ENCODE results near the gene COPS7A. TPM values are rescaled to one million over a fixed set of nuclear protein-coding genes. Genes with fewer than 3 reads are reported as not detected.
A peak's percentile ranks its signal among the peaks of the same experiment; 100 is the strongest.
"Not testable (repeated sequence)": the region's sequence is repeated elsewhere in the genome, so short reads cannot be mapped to it uniquely, and the experiment has no call there.

The COPS7A gene
- total and polyA plus RNA-seq, 2 donors (not counting 1 experiment from before 2014, with no cell fraction given), result 28.3 to 46.0 TPM

GRCh38 chr12:6701078-6701768 lies 22.6 kb upstream of the COPS7A start:
- peak overlapping the region in 4 of 5 experiments; percentile 28 to 65 (median 44) for H3K4me3 ChIP-seq (ENCODE audit: control extremely low read depth in 1 of 5, extremely low read depth in 1 of 5, insufficient read depth in 1 of 5, low read depth in 2 of 5, low read length in 4 of 5)
- H3K9me3 ChIP-seq (ENCODE audit: control extremely low read depth in 1 of 3, control insufficient read depth in 2 of 3, insufficient read depth in 1 of 3, low read length in 2 of 3), result no peaks in the 10 kb centered on the region
- TF ChIP-seq CTCF (IDR thresholded peaks at IDR 0.05) (no peak), EZH2 (IDR thresholded peaks at IDR 0.05; ENCODE audit: borderline replicate concordance, insufficient read depth, low read depth, low read length, poor library complexity, severe bottlenecking) (no peak)
- H3K27ac ChIP-seq (ENCODE audit: low read length in 2 of 2), result no peak overlapping the region
- H3K4me1 Mint-ChIP-seq, result peaks cover 44% of the 10 kb centered on the region
- DNase-seq (no peak), ATAC-seq (ENCODE audit: low read depth) (no peak)
- peak overlapping the region; percentile 82 for H2AFZ ChIP-seq (ENCODE audit: insufficient read depth, low read depth, low read length, poor library complexity, severe bottlenecking)
- H4K20me1 ChIP-seq (ENCODE audit: control insufficient read depth, insufficient read depth, low read length, poor library complexity, severe bottlenecking), result no peaks in the 10 kb centered on the region
- no peaks in the 10 kb centered on the region for H3K36me3 ChIP-seq (replicated peaks in 1 of 2; ENCODE audit: control extremely low read depth in 1 of 2, control insufficient read depth in 1 of 2, extremely low read depth in 1 of 2, insufficient read depth in 2 of 2, low read length in 1 of 2)
- intact Hi-C loops (cut with micrococcal nuclease), result no loop called here
- H3K27me3 ChIP-seq (replicated peaks in 1 of 4; ENCODE audit: control extremely low read depth in 1 of 4, control insufficient read depth in 3 of 4, insufficient read depth in 4 of 4, low read length in 3 of 4), result peaks cover 4 to 43% (median 28%) of the 10 kb centered on the region in 4 experiments
- ChIA-PET CTCF (no interaction called here), POLR2A (no interaction called here)
- peak overlapping the region; percentile 99 for H3K4me2 ChIP-seq (replicated peaks; ENCODE audit: low read depth, low read length, poor library complexity, severe bottlenecking)
- H3K9me3 Mint-ChIP-seq (ENCODE audit: insufficient read depth), result no peaks in the 10 kb centered on the region
- peak overlapping the region; percentile 38 for H3K27ac Mint-ChIP-seq
- 32% methylated on average over 11 of the region's 13 CpGs for WGBS (ENCODE audit: insufficient coverage)
- peaks cover 34% of the 10 kb centered on the region for H3K27me3 Mint-ChIP-seq
- H3K4me3 Mint-ChIP-seq, result peak overlapping the region; percentile 83
- H3K79me2 ChIP-seq (ENCODE audit: control insufficient read depth, insufficient read depth, low read length), result no peaks in the 10 kb centered on the region
- H3K9ac ChIP-seq (ENCODE audit: low read length), result peak overlapping the region; percentile 63
- H3K4me1 ChIP-seq (ENCODE audit: control insufficient read depth in 2 of 2, insufficient read depth in 2 of 2, low read length in 2 of 2), result peaks cover 39 to 42% of the 10 kb centered on the region in 2 donors

- Histone ChIP-seq H3K36me3 (replicated peaks in 1 of 2; ENCODE audit: control extremely low read depth in 1 of 2, control insufficient read depth in 1 of 2, extremely low read depth in 1 of 2, insufficient read depth in 2 of 2, low read length in 1 of 2) (no peaks in the 10 kb centered on the region), H3K79me2 (ENCODE audit: control insufficient read depth, insufficient read depth, low read length) (no peaks in the 10 kb centered on the region), H3K4me3 (ENCODE audit: control extremely low read depth in 1 of 5, extremely low read depth in 1 of 5, insufficient read depth in 1 of 5, low read depth in 2 of 5, low read length in 4 of 5) (no peak overlapping the region), H3K9ac (ENCODE audit: low read length) (no peak overlapping the region), H3K4me1 (ENCODE audit: control insufficient read depth in 2 of 2, insufficient read depth in 2 of 2, low read length in 2 of 2) (peaks cover 19 to 20% of the 10 kb centered on the region in 2 donors), H3K27me3 (replicated peaks in 1 of 4; ENCODE audit: control extremely low read depth in 1 of 4, control insufficient read depth in 3 of 4, insufficient read depth in 4 of 4, low read length in 3 of 4) (peaks cover 4 to 54% (median 28%) of the 10 kb centered on the region in 4 experiments), H3K27ac (ENCODE audit: low read length in 2 of 2) (no peak overlapping the region), H3K4me2 (replicated peaks; ENCODE audit: low read depth, low read length, poor library complexity, severe bottlenecking) (no peak overlapping the region), H2AFZ (ENCODE audit: insufficient read depth, low read depth, low read length, poor library complexity, severe bottlenecking) (no peak overlapping the region), H4K20me1 (ENCODE audit: control insufficient read depth, insufficient read depth, low read length, poor library complexity, severe bottlenecking) (no peaks in the 10 kb centered on the region), H3K9me3 (ENCODE audit: control extremely low read depth in 1 of 3, control insufficient read depth in 2 of 3, insufficient read depth in 1 of 3, low read length in 2 of 3) (no peaks in the 10 kb centered on the region)
- no peak overlapping the region for H3K27ac Mint-ChIP-seq
- H3K4me3 Mint-ChIP-seq, result no peak overlapping the region
- peaks cover 23% of the 10 kb centered on the region for H3K4me1 Mint-ChIP-seq
- peaks cover 35% of the 10 kb centered on the region for H3K27me3 Mint-ChIP-seq
- H3K9me3 Mint-ChIP-seq (ENCODE audit: insufficient read depth), result no peaks in the 10 kb centered on the region
- DNase-seq (no peak), ATAC-seq (ENCODE audit: low read depth) (no peak)
- WGBS (ENCODE audit: insufficient coverage), result 10% methylated on average over 10 of the region's 10 CpGs
- TF ChIP-seq CTCF (IDR thresholded peaks at IDR 0.05) (no peak), EZH2 (IDR thresholded peaks at IDR 0.05; ENCODE audit: borderline replicate concordance, insufficient read depth, low read depth, low read length, poor library complexity, severe bottlenecking) (no peak)
- ChIA-PET POLR2A (no interaction called here), CTCF (no interaction called here)
- intact Hi-C loops (cut with micrococcal nuclease), result no loop called here
Observed at GRCh38 chr12:6703631-6704030, 20.2 kb upstream of the COPS7A start.

GRCh38 chr12:6708351-6708750 lies 15.5 kb upstream of the COPS7A start:
- H3K4me1 ChIP-seq (ENCODE audit: control insufficient read depth in 2 of 2, insufficient read depth in 2 of 2, low read length in 2 of 2); DNase-seq; H3K9ac ChIP-seq (ENCODE audit: low read length); intact Hi-C loops (cut with micrococcal nuclease); H3K4me3 ChIP-seq (ENCODE audit: control extremely low read depth in 1 of 5, extremely low read depth in 1 of 5, insufficient read depth in 1 of 5, low read depth in 2 of 5, low read length in 4 of 5); CTCF ChIA-PET; H3K27ac ChIP-seq (ENCODE audit: low read length in 2 of 2); H3K4me3 Mint-ChIP-seq; H3K4me2 ChIP-seq (replicated peaks; ENCODE audit: low read depth, low read length, poor library complexity, severe bottlenecking); H3K9me3 Mint-ChIP-seq (ENCODE audit: insufficient read depth); H3K4me1 Mint-ChIP-seq; H4K20me1 ChIP-seq (ENCODE audit: control insufficient read depth, insufficient read depth, low read length, poor library complexity, severe bottlenecking); H3K9me3 ChIP-seq (ENCODE audit: control extremely low read depth in 1 of 3, control insufficient read depth in 2 of 3, insufficient read depth in 1 of 3, low read length in 2 of 3); H3K36me3 ChIP-seq (replicated peaks in 1 of 2; ENCODE audit: control extremely low read depth in 1 of 2, control insufficient read depth in 1 of 2, extremely low read depth in 1 of 2, insufficient read depth in 2 of 2, low read length in 1 of 2); ATAC-seq (ENCODE audit: low read depth); H3K79me2 ChIP-seq (ENCODE audit: control insufficient read depth, insufficient read depth, low read length); POLR2A ChIA-PET; H3K27ac Mint-ChIP-seq; H2AFZ ChIP-seq (ENCODE audit: insufficient read depth, low read depth, low read length, poor library complexity, severe bottlenecking): not testable (repeated sequence)
- H3K27me3 Mint-ChIP-seq, result peaks cover 24% of the 10 kb centered on the region
- H3K27me3 ChIP-seq (replicated peaks in 1 of 4; ENCODE audit: control extremely low read depth in 1 of 4, control insufficient read depth in 3 of 4, insufficient read depth in 4 of 4, low read length in 3 of 4), result peaks cover 0 to 37% (median 16%) of the 10 kb centered on the region in 4 experiments
- WGBS (ENCODE audit: insufficient coverage), result 94% methylated on average over 20 of the region's 21 CpGs

Data from B cell (primary cell).